ENCODE results near the gene HAGHL. TPM values are rescaled to one million over a fixed set of nuclear protein-coding genes. Genes with fewer than 3 reads are reported as not detected.

The HAGHL gene
- total RNA-seq, 1 experiment from 2014 or later: 74.8 TPM

GRCh38 chr16:684071-684794 lies 42.7 kb upstream of the HAGHL start, which contains the start of gene JMJD8 (continued):
- no peak for TF ChIP-seq EZH2 (IDR thresholded peaks at IDR 0.05)
- no peak for TF ChIP-seq SRF (IDR thresholded peaks at IDR 0.05; ENCODE audit: low read depth)
- no peak for TF ChIP-seq ELF1 (IDR thresholded peaks at IDR 0.05; ENCODE audit: borderline replicate concordance, low read depth)
- no peak for TF ChIP-seq SP1 (IDR thresholded peaks at IDR 0.05; ENCODE audit: low read depth)

GRCh38 chr16:684961-685696 lies 41.8 kb upstream of the HAGHL start:
- DNase-seq (ENCODE audit: low read depth, low spot score) (no peak), ATAC-seq (no peak)
- no TSS peak for BruUV-seq (replicated peaks)
- RAD21 ChIA-PET (ENCODE audit: low non-redundant PET in 1 of 2, low total read pairs in 2 of 2, uncharacterized antibody in 2 of 2, unreplicated experiment in 2 of 2): no interaction called here
- Histone ChIP-seq H3K9me3 (ENCODE audit: control insufficient read depth in 1 of 2, insufficient read depth in 1 of 2, low read depth in 1 of 2, low read length in 2 of 2) (no peaks in the 10 kb centered on the region), H3K27ac (ENCODE audit: low read depth, low read length) (peak overlapping the region; percentile 98), H3K9ac (ENCODE audit: low read length) (peak overlapping the region; percentile 92), H3K9me2 (ENCODE audit: insufficient read depth) (no peaks in the 10 kb centered on the region), H3K4me2 (ENCODE audit: low read length) (peak overlapping the region; percentile 97), H3K27me3 (ENCODE audit: insufficient read depth, low read length) (no peaks in the 10 kb centered on the region), H3K4me3 (replicated peaks in 1 of 2; ENCODE audit: low read depth in 1 of 2, low read length in 2 of 2) (peak overlapping the region; percentile 71 to 90; a peak in 3 of 4 replicates), H3K79me2 (ENCODE audit: insufficient read depth, low read length) (peaks cover 54% of the 10 kb centered on the region), H3K36me3 (ENCODE audit: control insufficient read depth in 1 of 2, insufficient read depth in 2 of 2, low read length in 2 of 2) (peaks cover 0 to 33% of the 10 kb centered on the region in 2 experiments; a peak in 2 of 4 replicates), H3K4me1 (ENCODE audit: control insufficient read depth in 1 of 2, insufficient read depth in 2 of 2, low read length in 2 of 2) (peaks cover 21 to 60% of the 10 kb centered on the region in 2 experiments), H4K20me1 (ENCODE audit: insufficient read depth) (no peaks in the 10 kb centered on the region), H2AFZ (ENCODE audit: low read depth, low read length, poor library complexity, severe bottlenecking) (no peak overlapping the region)
- TF ChIP-seq POLR2A (IDR thresholded peaks at IDR 0.05; ENCODE audit: borderline replicate concordance, extremely low read depth, insufficient read depth, insufficient read length) (peak; percentile 38), SRF (IDR thresholded peaks at IDR 0.05; ENCODE audit: low read depth) (no peak)
- CTCF ChIA-PET: interaction anchor here (1.2 to 1.4 kb wide), 2 partner anchors 10 to 33 kb away, joined by 3 to 6 read pairs; no protein-coding TSS in a partner anchor
- POLR2A ChIA-PET: no interaction called here
- intact Hi-C loops (cut with micrococcal nuclease): no loop called here

- H3K27me3 ChIP-seq (ENCODE audit: insufficient read depth, low read length): no peaks in the 10 kb centered on the region
- no peak overlapping the region for H2AFZ ChIP-seq (ENCODE audit: low read depth, low read length, poor library complexity, severe bottlenecking)
- H3K4me2 ChIP-seq (ENCODE audit: low read length): peak overlapping the region; percentile 97
- DNase-seq (ENCODE audit: low read depth, low spot score) (no peak), ATAC-seq (peak; percentile 16; the same call in 1 of the 2 replicates)
- no TSS peak for BruUV-seq (replicated peaks)
- intact Hi-C loops (cut with micrococcal nuclease): no loop called here
- POLR2A ChIA-PET: no interaction called here
- H3K9ac ChIP-seq (ENCODE audit: low read length): no peak overlapping the region
- RAD21 ChIA-PET (ENCODE audit: low non-redundant PET in 1 of 2, low total read pairs in 2 of 2, uncharacterized antibody in 2 of 2, unreplicated experiment in 2 of 2): no interaction called here
- no peak for TF ChIP-seq ZNF274 (IDR thresholded peaks at IDR 0.05; ENCODE audit: low read depth, low read length)
- TF ChIP-seq SP1 (IDR thresholded peaks at IDR 0.05; ENCODE audit: low read depth): no peak
- TF ChIP-seq CTCF (IDR thresholded peaks at IDR 0.05 in 2 of 3, conservative IDR thresholded peaks at IDR 0.05 in 1 of 3; ENCODE audit: borderline replicate concordance in 1 of 3, insufficient read depth in 1 of 3, low read depth in 2 of 3, low read length in 2 of 3): peak in 2 of 3 experiments; percentile 69 to 88; a peak in 4 of 6 replicates
- TF ChIP-seq RAD21 (IDR thresholded peaks at IDR 0.05; ENCODE audit: low read depth): no peak
- peak; percentile 32; the same call in 1 of the 2 replicates for TF ChIP-seq POLR2AphosphoS5 (IDR thresholded peaks at IDR 0.05; ENCODE audit: low read depth, low read length)
- CTCF ChIA-PET: interaction anchor here (1.4 kb wide), 1 partner anchor 10 kb away, joined by 6 read pairs; no protein-coding TSS in a partner anchor
- H3K27ac ChIP-seq (ENCODE audit: low read depth, low read length): peak overlapping the region; percentile 0; the same call in 1 of the 2 replicates
- no peaks in the 10 kb centered on the region for H3K9me2 ChIP-seq (ENCODE audit: insufficient read depth)
- peaks cover 49% of the 10 kb centered on the region for H3K79me2 ChIP-seq (ENCODE audit: insufficient read depth, low read length)
- H3K9me3 ChIP-seq (ENCODE audit: control insufficient read depth in 1 of 2, insufficient read depth in 1 of 2, low read depth in 1 of 2, low read length in 2 of 2): no peaks in the 10 kb centered on the region
- H4K20me1 ChIP-seq (ENCODE audit: insufficient read depth): no peaks in the 10 kb centered on the region
- no peak overlapping the region for H3K4me3 ChIP-seq (replicated peaks in 1 of 2; ENCODE audit: low read depth in 1 of 2, low read length in 2 of 2)
- H3K4me1 ChIP-seq (ENCODE audit: control insufficient read depth in 1 of 2, insufficient read depth in 2 of 2, low read length in 2 of 2): peaks cover 21 to 63% of the 10 kb centered on the region in 2 experiments
- peaks cover 0 to 33% of the 10 kb centered on the region in 2 experiments; a peak in 2 of 4 replicates for H3K36me3 ChIP-seq (ENCODE audit: control insufficient read depth in 1 of 2, insufficient read depth in 2 of 2, low read length in 2 of 2)
Measured at GRCh38 chr16:685967-686366, 40.9 kb upstream of the HAGHL start.
